IMR-90 (cell line): Measurements from ENCODE around the gene SURF4. TPM values are rescaled to one million over a fixed set of nuclear protein-coding genes. Genes with fewer than 3 reads are reported as not detected.

Experiments
- ATAC-seq: fragments of 200-7000 bp; cut with Tn5 transposase; 2 replicates; pipeline ENCODE4 v1.9.1; 2020; ENCODE audit warnings: low read depth, mild to moderate bottlenecking, moderate library complexity
- BruUV-seq: library from RNA; stranded (reverse); fragments of 400-500 nt; replicated peaks from 2 replicates; lab custom pipeline; 2021; lab: Mats Ljungman, UMichigan
- CTCF ChIA-PET: fragments of 300-600 bp; formaldehyde crosslinking; extraction: SDS; loops from one replicate; lab custom pipeline; 2021; ENCODE audit warnings: antibody characterized with exemption; lab: Yijun Ruan, JAX
- POLR2A ChIA-PET: fragments of 300-600 bp; sonication (Branson Sonifier 250); formaldehyde crosslinking; loops from one replicate; lab custom pipeline; 2022; ENCODE audit warnings: antibody characterized with exemption; ENCODE audit not compliant: unreplicated experiment; lab: Charles Lee
- DNase-seq: peaks from one replicate; pipeline ENCODE4 v3.0.0; 2013
- H2AFZ ChIP-seq: replicated peaks from 2 replicates; pipeline ENCODE3; 2013; ENCODE audit warnings: low read length, mild to moderate bottlenecking; ENCODE audit not compliant: poor library complexity
- H2AK5ac ChIP-seq: 2 replicates; pipeline ENCODE4 v1.6.1; 2013; ENCODE audit warnings: low read depth, low read length, inconsistent platforms
- H2AK9ac ChIP-seq: replicated peaks from 2 replicates; pipeline ENCODE3; 2013; ENCODE audit warnings: mild to moderate bottlenecking, low read depth, low read length, moderate library complexity; ENCODE audit not compliant: poor library complexity
- H2BK120ac ChIP-seq: 2 replicates; pipeline ENCODE4 v1.6.1; 2013; ENCODE audit warnings: low read depth, low read length, inconsistent platforms
- H2BK15ac ChIP-seq: 3 replicates; pipeline ENCODE4 v1.6.1; 2013; ENCODE audit warnings: low read depth, low read length, inconsistent platforms
- H2BK20ac ChIP-seq: 2 replicates; pipeline ENCODE4 v1.6.1; 2013; ENCODE audit warnings: low read depth, mild to moderate bottlenecking, inconsistent platforms, low read length, moderate library complexity
- H2BK5ac ChIP-seq: 2 replicates; pipeline ENCODE4 v1.6.1; 2013; ENCODE audit warnings: mild to moderate bottlenecking, low read depth, low read length, inconsistent platforms; ENCODE audit not compliant: poor library complexity, severe bottlenecking
- H3K14ac ChIP-seq: replicated peaks from 2 replicates; pipeline ENCODE4 v1.6.1; 2013; ENCODE audit warnings: low read depth, low read length, inconsistent platforms
- H3K18ac ChIP-seq: 2 replicates; pipeline ENCODE4 v1.6.1; 2013; ENCODE audit warnings: low read depth, low read length, control low read depth
- H3K23ac ChIP-seq: 2 replicates; pipeline ENCODE4 v1.6.1; 2013; ENCODE audit warnings: low read depth, low read length, inconsistent platforms
- H3K27ac ChIP-seq: 2 replicates; pipeline ENCODE4 v1.5.1; 2013; ENCODE audit warnings: mild to moderate bottlenecking, control low read depth, low read length; ENCODE audit not compliant: insufficient read depth
- H3K27me3 ChIP-seq: 2 replicates; pipeline ENCODE4 v1.6.1; 2013; ENCODE audit warnings: low read length; ENCODE audit not compliant: control insufficient read depth, insufficient read depth
- H3K36me3 ChIP-seq: 2 replicates; pipeline ENCODE4 v1.6.1; 2013; ENCODE audit warnings: low read length, mixed read lengths; ENCODE audit not compliant: control insufficient read depth, insufficient read depth
- H3K4ac ChIP-seq: 2 replicates; pipeline ENCODE4 v1.6.1; 2013; ENCODE audit warnings: low read depth, low read length, inconsistent platforms
- H3K4me1 ChIP-seq: 2 replicates; pipeline ENCODE4 v1.6.1; 2013; ENCODE audit warnings: low read length, mixed read lengths; ENCODE audit not compliant: control insufficient read depth, insufficient read depth
- H3K4me2 ChIP-seq: 2 replicates; pipeline ENCODE4 v1.6.1; 2013; ENCODE audit warnings: low read depth, mild to moderate bottlenecking, control low read depth, low read length, moderate library complexity
- H3K4me3 ChIP-seq: 2 replicates; pipeline ENCODE4 v1.5.1; 2013; ENCODE audit warnings: low read depth, mild to moderate bottlenecking, control low read depth, low read length, moderate library complexity; ENCODE audit not compliant: insufficient read depth
- H3K56ac ChIP-seq: 2 replicates; pipeline ENCODE4 v1.6.1; 2013; ENCODE audit warnings: low read length, inconsistent platforms; ENCODE audit not compliant: insufficient read depth; ENCODE audit errors: extremely low read depth
- H3K79me1 ChIP-seq, 2 experiments: 2 replicates each; pipeline ENCODE4 v1.6.1; 2013; ENCODE audit warnings: low read length in 2 of 2, inconsistent platforms in 1 of 2, low read depth in 1 of 2
- H3K9ac ChIP-seq: 2 replicates; pipeline ENCODE4 v1.6.1; 2013; ENCODE audit warnings: low read depth, low read length, control low read depth
- H3K9me1 ChIP-seq: 2 replicates; pipeline ENCODE4 v1.6.1; 2013; ENCODE audit warnings: low read length, inconsistent platforms; ENCODE audit not compliant: insufficient read depth
- H3K9me3 ChIP-seq: 2 replicates; pipeline ENCODE4 v1.6.1; 2013; ENCODE audit warnings: low read length; ENCODE audit not compliant: control insufficient read depth, insufficient read depth
- H4K20me1 ChIP-seq: 2 replicates; pipeline ENCODE4 v1.6.1; 2013; ENCODE audit warnings: low read length, inconsistent platforms; ENCODE audit not compliant: insufficient read depth
- H4K5ac ChIP-seq: 2 replicates; pipeline ENCODE4 v1.6.1; 2013; ENCODE audit warnings: mild to moderate bottlenecking, low read depth, low read length, control low read depth
- H4K8ac ChIP-seq, 2 experiments: 2 replicates each; pipeline ENCODE4 v1.6.1; 2013; ENCODE audit warnings: low read depth in 2 of 2, low read length in 2 of 2, control low read depth in 1 of 2, inconsistent platforms in 1 of 2
- H4K91ac ChIP-seq: 2 replicates; pipeline ENCODE4 v1.6.1; 2013; ENCODE audit warnings: low read depth, low read length, inconsistent platforms; ENCODE audit not compliant: insufficient read depth
- BHLHE40 ChIP-seq: fragments of 150-350 bp; IDR thresholded peaks from 2 replicates; pipeline ENCODE4 v1.6.1; 2016; ENCODE audit warnings: mild to moderate bottlenecking, low read depth, low read length
- CHD1 ChIP-seq: IDR thresholded peaks from 2 replicates; pipeline ENCODE4 v1.6.1; 2012; ENCODE audit warnings: low read depth, low read length, improper control_type of control experiment
- CTCF ChIP-seq: conservative IDR thresholded peaks from 2 replicates; pipeline ENCODE4 v1.5.1; 2012; ENCODE audit warnings: mild to moderate bottlenecking, low read depth, low read length, improper control_type of control experiment
- ELK1 ChIP-seq: fragments of 150-350 bp; IDR thresholded peaks from 2 replicates; pipeline ENCODE4 v1.6.1; 2016; ENCODE audit warnings: low read depth, mild to moderate bottlenecking, low read length, moderate library complexity, borderline replicate concordance
- FOS ChIP-seq: fragments of 150-350 bp; IDR thresholded peaks from 2 replicates; pipeline ENCODE4 v1.6.1; 2016; ENCODE audit warnings: low read depth, low read length
- MAFK ChIP-seq: IDR thresholded peaks from 2 replicates; pipeline ENCODE4 v1.6.1; 2012; ENCODE audit warnings: low read depth, low read length, improper control_type of control experiment
- MAZ ChIP-seq: IDR thresholded peaks from 2 replicates; pipeline ENCODE4 v1.6.1; 2012; ENCODE audit warnings: low read depth, mild to moderate bottlenecking, low read length, improper control_type of control experiment, moderate library complexity, borderline replicate concordance
- MXI1 ChIP-seq: IDR thresholded peaks from 2 replicates; pipeline ENCODE4 v1.6.1; 2012; ENCODE audit warnings: low read depth, mild to moderate bottlenecking, low read length, moderate library complexity, borderline replicate concordance
- POLR2A ChIP-seq: IDR thresholded peaks from 2 replicates; pipeline ENCODE4 v1.6.1; 2012; ENCODE audit warnings: mild to moderate bottlenecking, low read depth, low read length
- RAD21 ChIP-seq: IDR thresholded peaks from 2 replicates; pipeline ENCODE4 v1.6.1; 2012; ENCODE audit warnings: low read length, improper control_type of control experiment
- RCOR1 ChIP-seq: IDR thresholded peaks from 2 replicates; pipeline ENCODE4 v1.6.1; 2012; ENCODE audit warnings: mild to moderate bottlenecking, low read length, improper control_type of control experiment; ENCODE audit not compliant: insufficient replicate concordance
- RFX5 ChIP-seq: IDR thresholded peaks from 2 replicates; pipeline ENCODE4 v1.8.0; 2012; ENCODE audit warnings: low read depth, mild to moderate bottlenecking, low read length, moderate library complexity
- USF2 ChIP-seq: fragments of 150-350 bp; IDR thresholded peaks from 2 replicates; pipeline ENCODE4 v1.6.1; 2017; ENCODE audit warnings: mild to moderate bottlenecking, antibody characterized with exemption, low read length, low read depth
- WGBS, 2 experiments: methylation state at CpG; one replicate each; pipeline versions ENCODE4 v1.1.5 to v1.1.7; 2013; ENCODE audit warnings: missing lambda C conversion rate in 2 of 2; ENCODE audit not compliant: insufficient read length in 1 of 2; ENCODE audit errors: extremely low coverage in 2 of 2; 5-methylcytosine and 5-hydroxymethylcytosine counted together
- dilution Hi-C: fragments of 300-500 bp; cut with HindIII; formaldehyde crosslinking; loops from one replicate; pipeline ENCODE4 v1.14.3; 2018; ENCODE audit warnings: low sequenced_read_pairs; ENCODE audit not compliant: unreplicated experiment
- in situ Hi-C: fragments of 300-500 bp; cut with MboI; formaldehyde crosslinking; loops from 3 replicates; pipeline ENCODE4 v1.14.3; 2019; ENCODE audit warnings: low sequenced_read_pairs, inconsistent platforms, mixed read lengths
- intact Hi-C: fragments of 100-400 bp; cut with micrococcal nuclease; formaldehyde crosslinking; loops from 2 replicates; pipeline ENCODE4 v1.10.0; 2022
- polyA plus RNA-seq, 3 experiments: library from polyadenylated mRNA; depleted of rRNA; stranded (reverse); fragments of >200 nt; gene quantifications; 2 replicates each; pipeline ENCODE4 v1.2.3, GENCODE V29; 2012; ENCODE audit warnings: low replicate concordance in 1 of 3
- total RNA-seq: library from RNA; depleted of rRNA; stranded (reverse); fragments of >200 nt; gene quantifications from 2 replicates; pipeline ENCODE4 v1.2.3, GENCODE V29; 2012

The SURF4 gene
- total and polyA plus RNA-seq, 2 of the 4 experiments (the other 2 are of a cell fraction) = 307 to 532 TPM

- no peak overlapping the region for H2AFZ ChIP-seq
- peaks cover 86% of the 10 kb centered on the region for H3K36me3 ChIP-seq
- ATAC-seq (no peak), DNase-seq (no peak)
- ChIA-PET POLR2A (no interaction called here), CTCF (no interaction called here)
- no peak overlapping the region for H3K56ac ChIP-seq
- H4K5ac ChIP-seq = no peak overlapping the region
- no peak overlapping the region for H3K4me2 ChIP-seq
- intact Hi-C loops = no loop called here
- no peak overlapping the region for H4K8ac ChIP-seq
- peaks cover 11% of the 10 kb centered on the region for H3K4me1 ChIP-seq
- no peak overlapping the region for H2BK5ac ChIP-seq
- H2AK5ac ChIP-seq = no peak overlapping the region
- no peaks in the 10 kb centered on the region for H3K27me3 ChIP-seq
- no peak overlapping the region for H3K4me3 ChIP-seq
- no peak overlapping the region for H2BK15ac ChIP-seq
- H3K27ac ChIP-seq = no peak overlapping the region
- H4K91ac ChIP-seq = no peak overlapping the region
- H2BK120ac ChIP-seq = no peak overlapping the region
- BruUV-seq = no TSS peak
- H3K9ac ChIP-seq = no peak overlapping the region
- in situ Hi-C loops = no loop called here
- no peak overlapping the region for H3K4ac ChIP-seq
- dilution Hi-C loops = no loop called here
- 96% methylated on average over 13 of the region's 22 CpGs; no CpG with 5 or more reads in 1 of the 2 experiments for WGBS, 2 experiments
- no peaks in the 10 kb centered on the region for H3K9me3 ChIP-seq
- H3K9me1 ChIP-seq = peaks cover 30% of the 10 kb centered on the region
- H2BK20ac ChIP-seq = no peak overlapping the region
- no peak overlapping the region for H3K18ac ChIP-seq
- no peak overlapping the region for H2AK9ac ChIP-seq
- H3K79me1 ChIP-seq = peaks cover 28 to 80% of the 10 kb centered on the region in 2 experiments
- no peak for TF ChIP-seq FOS
- TF ChIP-seq MAZ = no peak
- no peak for TF ChIP-seq RFX5
- no peak for TF ChIP-seq RCOR1
- no peak for TF ChIP-seq MAFK
- TF ChIP-seq MXI1 = no peak
- TF ChIP-seq BHLHE40 = no peak
- TF ChIP-seq POLR2A = no peak
- TF ChIP-seq USF2 = no peak
- TF ChIP-seq ELK1 = no peak
- no peak for TF ChIP-seq CTCF
- no peak for TF ChIP-seq CHD1
- no peak for TF ChIP-seq RAD21
- H4K20me1 ChIP-seq = peaks cover 96% of the 10 kb centered on the region
- no peak overlapping the region for H3K23ac ChIP-seq
- no peak overlapping the region for H3K14ac ChIP-seq
These were observed 8.6 kb downstream of the SURF4 start for GRCh38 chr9:133367221-133367620.
